ENCODE results near the gene APC. TPM values are rescaled to one million over a fixed set of nuclear protein-coding genes. Genes with fewer than 3 reads are reported as not detected.
A peak's percentile ranks its signal among the peaks of the same experiment; 100 is the strongest.

The APC gene
- total RNA-seq, 1 experiment from 2014 or later = 33.7 TPM

- no peak for TF ChIP-seq CTCF (IDR thresholded peaks at IDR 0.05)
- Histone ChIP-seq H3K36me3 (ENCODE audit: control insufficient read depth, insufficient read depth, low read length) (no peaks in the 10 kb centered on the region; the same call in 1 of the 2 replicates), H3K9me3 (ENCODE audit: control insufficient read depth, insufficient read depth, low read depth, low read length) (no peaks in the 10 kb centered on the region), H3K4me1 (ENCODE audit: control insufficient read depth, insufficient read depth, low read length) (peaks cover 21% of the 10 kb centered on the region), H3K4me3 (ENCODE audit: low read depth in 2 of 2, low read length in 2 of 2) (peak overlapping the region; percentile 78 to 93), H3K27ac (ENCODE audit: low read length) (peak overlapping the region; percentile 93), H3K27me3 (ENCODE audit: control insufficient read depth, insufficient read depth, low read length) (no peaks in the 10 kb centered on the region)
- intact Hi-C loops (cut with micrococcal nuclease; ENCODE audit: unreplicated experiment) = no loop called here
- in situ Hi-C loops (cut with HindIII; ENCODE audit: low pct_unique_long_range_greater_than_20kb, low sequenced_read_pairs) = no loop called here
- POLR2A ChIA-PET = no interaction called here
- ATAC-seq (no peak), DNase-seq (ENCODE audit: low read depth, low spot score) (no peak)
- no TSS peak for BruUV-seq (replicated peaks)
- CTCF ChIA-PET = no interaction called here
Observed at GRCh38 chr5:112706446-112707016, 31.2 kb upstream of the APC start.

- BruUV-seq (replicated peaks) = no TSS peak
- intact Hi-C loops (cut with micrococcal nuclease; ENCODE audit: unreplicated experiment) = no loop called here
- peak overlapping the region; percentile 78 to 93 for H3K4me3 ChIP-seq (ENCODE audit: low read depth in 2 of 2, low read length in 2 of 2)
Observed at GRCh38 chr5:112707187-112708102, 30.2 kb upstream of the APC start.

DNA sequence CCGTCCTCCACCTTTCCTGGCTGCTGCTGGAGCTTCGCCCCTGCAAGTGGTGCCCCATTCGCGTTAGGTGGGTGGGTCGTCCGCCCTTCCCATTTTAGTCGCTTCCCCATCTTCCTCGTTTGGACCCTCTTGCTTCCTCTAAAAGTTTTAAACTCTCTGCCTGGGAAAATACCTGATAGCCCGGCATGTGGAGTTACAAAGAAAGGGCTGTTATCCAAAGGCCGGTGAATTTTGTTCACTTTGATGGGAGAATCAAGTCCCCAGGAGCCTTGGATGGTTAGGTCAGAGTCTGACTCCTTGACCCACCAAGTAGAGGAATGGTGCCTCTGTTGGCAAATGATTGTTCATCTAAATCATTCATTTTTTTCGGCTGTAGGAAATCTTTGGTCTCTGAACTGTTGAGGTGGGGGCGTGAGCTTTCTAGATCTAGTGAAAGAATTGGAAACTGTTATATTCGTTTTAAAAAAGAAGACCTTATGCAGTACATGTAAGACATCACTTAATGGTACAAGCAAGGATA, 29.5 kb upstream of the APC start:
- DNase-seq (ENCODE audit: low read depth, low spot score) (no peak), ATAC-seq (no peak)
- Histone ChIP-seq H3K9me3 (ENCODE audit: control insufficient read depth, insufficient read depth, low read depth, low read length) (no peaks in the 10 kb centered on the region), H3K4me1 (ENCODE audit: control insufficient read depth, insufficient read depth, low read length) (peaks cover 21% of the 10 kb centered on the region), H3K36me3 (ENCODE audit: control insufficient read depth, insufficient read depth, low read length) (no peaks in the 10 kb centered on the region; the same call in 1 of the 2 replicates), H3K27me3 (ENCODE audit: control insufficient read depth, insufficient read depth, low read length) (no peaks in the 10 kb centered on the region), H3K27ac (ENCODE audit: low read length) (peak overlapping the region; percentile 93), H3K4me3 (ENCODE audit: low read depth in 2 of 2, low read length in 2 of 2) (peak overlapping the region; percentile 78 to 93)
- intact Hi-C loops (cut with micrococcal nuclease; ENCODE audit: unreplicated experiment) (no loop called here), in situ Hi-C loops (cut with HindIII; ENCODE audit: low pct_unique_long_range_greater_than_20kb, low sequenced_read_pairs) (no loop called here)
- POLR2A ChIA-PET = no interaction called here
- no peak for TF ChIP-seq POLR2AphosphoS5 (IDR thresholded peaks at IDR 0.05; ENCODE audit: low read depth, low read length)
- no TSS peak for BruUV-seq (replicated peaks)
- CTCF ChIA-PET = no interaction called here

More at GRCh38 chr5:112707187-112708102, 30.2 kb upstream of the APC start:
- peak; percentile 97 for ATAC-seq
- DNase-seq (ENCODE audit: low read depth, low spot score) = peak; percentile 91
- peak overlapping the region; percentile 93 for H3K27ac ChIP-seq (ENCODE audit: low read length)
- ChIA-PET CTCF (no interaction called here), POLR2A (no interaction called here)
- no peaks in the 10 kb centered on the region for H3K9me3 ChIP-seq (ENCODE audit: control insufficient read depth, insufficient read depth, low read depth, low read length)
- in situ Hi-C loops (cut with HindIII; ENCODE audit: low pct_unique_long_range_greater_than_20kb, low sequenced_read_pairs) = no loop called here
- peaks cover 21% of the 10 kb centered on the region for H3K4me1 ChIP-seq (ENCODE audit: control insufficient read depth, insufficient read depth, low read length)
- no peaks in the 10 kb centered on the region for H3K27me3 ChIP-seq (ENCODE audit: control insufficient read depth, insufficient read depth, low read length)
- TF ChIP-seq TCF7L2 (IDR thresholded peaks at IDR 0.05; ENCODE audit: low read depth, low read length) (no peak), SIN3A (IDR thresholded peaks at IDR 0.05; ENCODE audit: borderline replicate concordance, insufficient read depth, low read depth, low read length) (peak; percentile 68; the same call in 1 of the 2 replicates), POLR2AphosphoS5 (IDR thresholded peaks at IDR 0.05; ENCODE audit: low read depth, low read length) (peak; percentile 65)
- H3K36me3 ChIP-seq (ENCODE audit: control insufficient read depth, insufficient read depth, low read length) = no peaks in the 10 kb centered on the region; the same call in 1 of the 2 replicates

- ChIA-PET POLR2A (no interaction called here), CTCF (no interaction called here)
- Histone ChIP-seq H3K4me3 (ENCODE audit: low read depth in 2 of 2, low read length in 2 of 2) (peak overlapping the region in 1 of 2 experiments; percentile 78; a peak in 1 of 4 replicates), H3K9me3 (ENCODE audit: control insufficient read depth, insufficient read depth, low read depth, low read length) (no peaks in the 10 kb centered on the region), H3K4me1 (ENCODE audit: control insufficient read depth, insufficient read depth, low read length) (peaks cover 21% of the 10 kb centered on the region), H3K27me3 (ENCODE audit: control insufficient read depth, insufficient read depth, low read length) (no peaks in the 10 kb centered on the region), H3K36me3 (ENCODE audit: control insufficient read depth, insufficient read depth, low read length) (no peaks in the 10 kb centered on the region; the same call in 1 of the 2 replicates), H3K27ac (ENCODE audit: low read length) (no peak overlapping the region)
- no peak for DNase-seq (ENCODE audit: low read depth, low spot score)
- ATAC-seq = no peak
- intact Hi-C loops (cut with micrococcal nuclease; ENCODE audit: unreplicated experiment) (no loop called here), in situ Hi-C loops (cut with HindIII; ENCODE audit: low pct_unique_long_range_greater_than_20kb, low sequenced_read_pairs) (no loop called here)
- BruUV-seq (replicated peaks) = TSS peak; percentile 60
- TF ChIP-seq CTCF (IDR thresholded peaks at IDR 0.05) (no peak), SIN3A (IDR thresholded peaks at IDR 0.05; ENCODE audit: borderline replicate concordance, insufficient read depth, low read depth, low read length) (no peak), REST (IDR thresholded peaks at IDR 0.05; ENCODE audit: insufficient read depth in 1 of 2, low read depth in 2 of 2, low read length in 1 of 2) (no peak), POLR2AphosphoS5 (IDR thresholded peaks at IDR 0.05; ENCODE audit: low read depth, low read length) (no peak), TCF7L2 (IDR thresholded peaks at IDR 0.05; ENCODE audit: low read depth, low read length) (no peak)
Observed at GRCh38 chr5:112709416-112709815, 28.3 kb upstream of the APC start.
